ENCODE data around the gene KRT1. TPM values are rescaled to one million over a fixed set of nuclear protein-coding genes. Genes with fewer than 3 reads are reported as not detected.

The KRT1 gene
- total and polyA plus RNA-seq, 2 experiments from 2014 or later: 0.13 TPM; not detected in 1

- Histone ChIP-seq H3K27ac (no peak overlapping the region), H3K4me1 (ENCODE audit: insufficient read depth) (peaks cover 4% of the 10 kb centered on the region), H4K20me1 (ENCODE audit: insufficient read depth, poor library complexity, severe bottlenecking) (no peaks in the 10 kb centered on the region), H3K79me2 (no peaks in the 10 kb centered on the region), H2AFZ (no peak overlapping the region), H3K9me3 (ENCODE audit: low read depth) (no peaks in the 10 kb centered on the region), H3K9me2 (replicated peaks; ENCODE audit: insufficient read depth) (no peaks in the 10 kb centered on the region), H3K27me3 (peaks cover 4% of the 10 kb centered on the region), H3K36me3 (replicated peaks; ENCODE audit: insufficient read depth, low read depth) (no peaks in the 10 kb centered on the region), H3K4me2 (no peak overlapping the region), H3K4me3 (no peak overlapping the region)
- TF ChIP-seq EZH2 (IDR thresholded peaks at IDR 0.05; ENCODE audit: borderline replicate concordance) (no peak), CTCF (IDR thresholded peaks at IDR 0.05; ENCODE audit: poor library complexity) (no peak), EZH2phosphoT487 (IDR thresholded peaks at IDR 0.05; ENCODE audit: low read depth, severe bottlenecking, unreplicated experiment) (no peak)
- 88% methylated on average over 8 of the region's 8 CpGs for WGBS (ENCODE audit: low lambda C conversion rate, missing lambda C conversion rate)
- no peak for DNase-seq (ENCODE audit: low spot score)
Observed at GRCh38 chr12:52648012-52648550, 32.1 kb downstream of the KRT1 start.

GRCh38 chr12:52647601-52648000 lies 32.6 kb downstream of the KRT1 start:
- Histone ChIP-seq H3K27ac (no peak overlapping the region), H3K4me3 (no peak overlapping the region), H3K9me2 (replicated peaks; ENCODE audit: insufficient read depth) (no peaks in the 10 kb centered on the region), H3K27me3 (peaks cover 4% of the 10 kb centered on the region), H4K20me1 (ENCODE audit: insufficient read depth, poor library complexity, severe bottlenecking) (no peaks in the 10 kb centered on the region), H3K36me3 (replicated peaks; ENCODE audit: insufficient read depth, low read depth) (no peaks in the 10 kb centered on the region), H3K4me2 (no peak overlapping the region), H3K79me2 (no peaks in the 10 kb centered on the region), H2AFZ (no peak overlapping the region), H3K9me3 (ENCODE audit: low read depth) (no peaks in the 10 kb centered on the region), H3K4me1 (ENCODE audit: insufficient read depth) (peaks cover 4% of the 10 kb centered on the region)
- WGBS (ENCODE audit: low lambda C conversion rate, missing lambda C conversion rate): 89% methylated on average over 9 of the region's 9 CpGs
- DNase-seq (ENCODE audit: low spot score): no peak
- TF ChIP-seq EZH2 (IDR thresholded peaks at IDR 0.05; ENCODE audit: borderline replicate concordance) (no peak), EZH2phosphoT487 (IDR thresholded peaks at IDR 0.05; ENCODE audit: low read depth, severe bottlenecking, unreplicated experiment) (no peak), CTCF (IDR thresholded peaks at IDR 0.05; ENCODE audit: poor library complexity) (no peak)

GRCh38 chr12:52646613-52647012 lies 33.6 kb downstream of the KRT1 start:
- no peaks in the 10 kb centered on the region for H3K36me3 ChIP-seq (replicated peaks; ENCODE audit: insufficient read depth, low read depth)
- DNase-seq (ENCODE audit: low spot score): no peak
- peaks cover 9% of the 10 kb centered on the region for H3K27me3 ChIP-seq
- TF ChIP-seq EZH2phosphoT487 (IDR thresholded peaks at IDR 0.05; ENCODE audit: low read depth, severe bottlenecking, unreplicated experiment): no peak
- no peak for TF ChIP-seq EZH2 (IDR thresholded peaks at IDR 0.05; ENCODE audit: borderline replicate concordance)
- TF ChIP-seq CTCF (IDR thresholded peaks at IDR 0.05; ENCODE audit: poor library complexity): no peak
- H3K4me1 ChIP-seq (ENCODE audit: insufficient read depth): peaks cover 4% of the 10 kb centered on the region
- H3K4me3 ChIP-seq: no peak overlapping the region
- H4K20me1 ChIP-seq (ENCODE audit: insufficient read depth, poor library complexity, severe bottlenecking): no peaks in the 10 kb centered on the region
- H3K79me2 ChIP-seq: no peaks in the 10 kb centered on the region
- WGBS (ENCODE audit: low lambda C conversion rate, missing lambda C conversion rate): 83% methylated on average over 12 of the region's 12 CpGs
- H3K9me2 ChIP-seq (replicated peaks; ENCODE audit: insufficient read depth): no peaks in the 10 kb centered on the region
- no peak overlapping the region for H3K4me2 ChIP-seq
- no peaks in the 10 kb centered on the region for H3K9me3 ChIP-seq (ENCODE audit: low read depth)
- H3K27ac ChIP-seq: no peak overlapping the region
- no peak overlapping the region for H2AFZ ChIP-seq
